Measurements from ENCODE around the gene LHX6. TPM values are rescaled to one million over a fixed set of nuclear protein-coding genes. Genes with fewer than 3 reads are reported as not detected.

Gene LHX6
- total RNA-seq, 1 experiment from 2014 or later = 4.1 TPM

- DNase-seq (ENCODE audit: low read depth, low spot score) (no peak), ATAC-seq (no peak)
- no peaks in the 10 kb centered on the region for H3K36me3 ChIP-seq (ENCODE audit: control insufficient read depth in 1 of 2, insufficient read depth in 2 of 2, low read length in 2 of 2)
- H3K4me2 ChIP-seq (ENCODE audit: low read length) = no peak overlapping the region
- H3K4me3 ChIP-seq (replicated peaks in 1 of 2; ENCODE audit: low read depth in 1 of 2, low read length in 2 of 2) = no peak overlapping the region
- peaks cover 0 to 2% of the 10 kb centered on the region in 2 experiments; a peak in 1 of 4 replicates for H3K4me1 ChIP-seq (ENCODE audit: control insufficient read depth in 1 of 2, insufficient read depth in 2 of 2, low read length in 2 of 2)
- no TSS peak for BruUV-seq (replicated peaks)
- peaks cover 13% of the 10 kb centered on the region; the same call in 1 of the 2 replicates for H3K27me3 ChIP-seq (ENCODE audit: insufficient read depth, low read length)
- H3K27ac ChIP-seq (ENCODE audit: low read depth, low read length) = no peak overlapping the region
- H3K9ac ChIP-seq (ENCODE audit: low read length) = no peak overlapping the region
- RAD21 ChIA-PET (ENCODE audit: low non-redundant PET in 1 of 2, low total read pairs in 2 of 2, uncharacterized antibody in 2 of 2, unreplicated experiment in 2 of 2) = no interaction called here
- no peak for TF ChIP-seq ZBTB33 (IDR thresholded peaks at IDR 0.05; ENCODE audit: extremely low read depth, insufficient replicate concordance, low read length)
- no peak for TF ChIP-seq EZH2 (IDR thresholded peaks at IDR 0.05)
- TF ChIP-seq RAD21 (IDR thresholded peaks at IDR 0.05; ENCODE audit: low read depth) = no peak
- TF ChIP-seq ELF1 (IDR thresholded peaks at IDR 0.05; ENCODE audit: borderline replicate concordance, low read depth) = no peak
- no peak for TF ChIP-seq MAX (IDR thresholded peaks at IDR 0.05)
- TF ChIP-seq POLR2A (IDR thresholded peaks at IDR 0.05; ENCODE audit: borderline replicate concordance, extremely low read depth, insufficient read depth, insufficient read length) = no peak
- TF ChIP-seq CBX3 (IDR thresholded peaks at IDR 0.05; ENCODE audit: low read depth) = no peak
- TF ChIP-seq SRF (IDR thresholded peaks at IDR 0.05; ENCODE audit: low read depth) = no peak
- TF ChIP-seq ZFX (IDR thresholded peaks at IDR 0.05) = no peak
- no peak for TF ChIP-seq CTCF (IDR thresholded peaks at IDR 0.05 in 2 of 3, conservative IDR thresholded peaks at IDR 0.05 in 1 of 3; ENCODE audit: borderline replicate concordance in 1 of 3, insufficient read depth in 1 of 3, low read depth in 2 of 3, low read length in 2 of 3)
- no peak for TF ChIP-seq JUND (IDR thresholded peaks at IDR 0.05)
- TF ChIP-seq REST (IDR thresholded peaks at IDR 0.05; ENCODE audit: low read depth) = no peak
- TF ChIP-seq EZH2phosphoT487 (IDR thresholded peaks at IDR 0.05; ENCODE audit: borderline replicate concordance) = no peak
- TF ChIP-seq SIN3A (IDR thresholded peaks at IDR 0.05; ENCODE audit: low read depth) = no peak
- no peak for TF ChIP-seq FOSL1 (IDR thresholded peaks at IDR 0.05; ENCODE audit: low read depth)
- no peak for TF ChIP-seq CEBPB (IDR thresholded peaks at IDR 0.05; ENCODE audit: low read depth)
- TF ChIP-seq TCF7L2 (IDR thresholded peaks at IDR 0.05; ENCODE audit: borderline replicate concordance, extremely low read depth, insufficient read depth, insufficient read length) = no peak
- POLR2A ChIA-PET = no interaction called here
- CTCF ChIA-PET = no interaction called here
- no peaks in the 10 kb centered on the region for H4K20me1 ChIP-seq (ENCODE audit: insufficient read depth)
- intact Hi-C loops (cut with micrococcal nuclease) = no loop called here
- no peaks in the 10 kb centered on the region for H3K9me2 ChIP-seq (ENCODE audit: insufficient read depth)
- no peak overlapping the region for H2AFZ ChIP-seq (ENCODE audit: low read depth, low read length, poor library complexity, severe bottlenecking)
- H3K9me3 ChIP-seq (ENCODE audit: control insufficient read depth in 1 of 2, insufficient read depth in 1 of 2, low read depth in 1 of 2, low read length in 2 of 2) = no peaks in the 10 kb centered on the region
- no peaks in the 10 kb centered on the region for H3K79me2 ChIP-seq (ENCODE audit: insufficient read depth, low read length)
These were observed 5.4 kb upstream of the LHX6 start for GRCh38 chr9:122234022-122234748.
